NCI-H2081 treated with DMSO at 0.1 percent for 48 hours (cell line): ENCODE data around the gene DOHH.
A peak's percentile ranks its signal among the peaks of the same experiment; 100 is the strongest.

ENCODE experiments used
- DNase-seq: peaks from one replicate; lab custom pipeline; 2025; lab: John Stamatoyannopoulos, UW

The DOHH gene

GRCh38 chr19:3500429-3501101, at the start of gene DOHH:
Gene DOHH (minus strand): TSS chr19:3500674. CDS start chr19:3496814, 3,860 bp downstream.
- peak; percentile 91 for DNase-seq

GRCh38 chr19:3549816-3550215, 49.3 kb upstream of the DOHH start:
- no peak for DNase-seq

- DNase-seq = no peak
Measured at GRCh38 chr19:3548606-3549005, 48.1 kb upstream of the DOHH start.

DNA sequence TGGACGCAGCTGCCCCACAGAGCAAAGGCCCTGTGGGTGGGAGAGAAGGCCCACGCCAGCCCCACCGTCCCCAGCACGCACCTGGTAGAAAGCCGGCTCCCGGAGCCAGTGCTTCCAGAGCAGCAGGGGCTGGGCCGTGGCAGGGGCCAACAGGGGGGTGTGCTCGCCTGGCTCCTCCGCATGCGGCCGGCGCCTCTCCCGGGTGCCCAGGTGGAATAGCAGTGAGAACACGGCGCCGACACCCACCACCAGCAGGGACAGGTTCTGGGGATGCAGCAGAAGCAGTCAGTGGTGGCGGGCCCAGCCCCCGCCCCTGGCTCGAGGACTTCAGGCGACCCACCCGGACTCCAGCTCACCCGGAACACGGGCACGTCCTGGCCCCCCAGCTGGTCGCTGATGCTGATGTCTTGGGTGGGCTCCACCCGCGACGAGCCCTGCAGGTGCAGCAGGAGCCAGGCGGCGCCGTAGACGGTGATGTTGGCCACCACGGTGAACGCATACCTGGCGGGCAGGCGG, 47.4 kb upstream of the DOHH start:
- no peak for DNase-seq

- DNase-seq = no peak
Measured at GRCh38 chr19:3547301-3547731, 46.8 kb upstream of the DOHH start.

DNA sequence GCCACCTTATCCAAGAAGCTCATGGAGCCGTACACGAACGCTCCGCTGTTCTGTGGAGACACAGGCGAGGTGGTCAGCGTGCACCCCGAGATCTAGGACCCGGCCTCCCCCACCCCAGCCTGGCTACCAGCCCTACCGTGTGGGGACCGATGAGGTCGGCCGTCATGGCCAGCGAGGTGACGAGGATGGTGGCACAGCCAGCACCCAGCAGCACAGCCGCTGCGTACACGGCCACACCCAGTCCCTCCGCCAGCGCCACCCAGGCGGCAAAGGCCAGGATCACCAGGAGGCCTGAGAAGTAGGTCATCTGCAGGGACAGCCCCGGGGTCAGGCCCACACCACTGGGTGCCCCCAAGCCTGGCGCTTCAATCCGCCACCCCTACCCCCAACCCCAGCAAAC, 45.6 kb upstream of the DOHH start:
- no peak for DNase-seq

DNA sequence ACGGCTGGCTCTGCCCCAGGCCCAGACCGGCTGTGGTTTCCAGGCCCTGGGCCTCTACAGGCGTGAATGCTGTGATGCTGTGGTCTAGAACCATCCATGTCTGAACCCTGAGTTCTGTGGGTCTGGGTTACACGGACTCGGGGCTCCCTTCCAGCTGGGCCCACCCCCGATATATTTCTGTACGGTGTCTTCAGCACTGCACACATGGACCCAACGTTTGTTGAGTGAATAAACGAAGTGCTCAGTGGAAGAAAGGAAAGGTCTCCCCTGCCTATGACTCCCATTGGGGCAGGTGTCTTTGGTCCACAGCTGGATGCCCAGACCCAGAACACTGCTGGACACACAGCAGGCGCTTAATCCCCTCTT, 45.2 kb upstream of the DOHH start:
- no peak for DNase-seq

DNA sequence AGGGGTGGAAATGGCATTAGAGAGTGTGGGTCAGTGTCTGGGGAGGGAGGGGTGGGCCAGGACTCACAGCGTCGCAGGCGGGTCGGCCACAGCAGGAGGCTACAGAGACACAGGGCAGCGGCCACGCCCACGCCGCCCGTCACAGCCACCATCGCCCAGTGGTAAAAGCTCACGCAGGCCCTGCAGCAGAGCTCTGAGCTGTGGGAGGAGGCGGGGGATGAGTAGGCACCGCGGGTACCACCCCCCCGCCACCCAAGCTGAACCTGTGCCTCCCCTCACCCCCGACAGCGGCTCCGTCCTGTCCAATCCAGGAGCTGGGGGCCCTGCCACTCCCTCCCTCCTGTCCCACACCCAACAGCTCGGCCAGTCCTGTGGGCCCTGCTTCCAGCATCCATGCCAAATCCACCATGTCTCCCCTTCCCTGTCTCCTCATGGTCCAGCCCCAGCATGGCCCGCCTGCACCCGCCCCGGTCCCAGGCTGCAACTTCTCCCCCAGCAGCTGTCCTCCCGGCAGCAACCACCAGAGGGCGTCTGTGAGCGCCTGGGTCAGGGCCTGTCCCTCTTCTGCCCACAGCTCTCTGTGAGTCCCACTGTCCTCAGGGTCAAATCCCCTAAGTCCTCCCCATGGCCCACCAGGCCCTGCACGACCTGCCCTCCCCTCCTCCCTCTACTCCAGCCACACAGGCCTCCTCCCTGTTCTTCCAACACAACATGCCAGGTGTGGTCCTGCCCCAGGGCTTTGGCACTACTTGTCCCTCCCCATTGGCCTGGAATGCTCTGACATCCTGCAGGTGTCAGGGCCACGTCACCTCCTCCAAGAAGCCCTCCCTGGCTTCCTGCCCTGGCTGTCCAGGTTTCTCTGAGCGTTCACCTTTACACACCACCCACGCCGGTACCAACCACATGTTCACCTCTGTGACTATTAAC, 44.5 kb upstream of the DOHH start:
- no peak for DNase-seq

DNA sequence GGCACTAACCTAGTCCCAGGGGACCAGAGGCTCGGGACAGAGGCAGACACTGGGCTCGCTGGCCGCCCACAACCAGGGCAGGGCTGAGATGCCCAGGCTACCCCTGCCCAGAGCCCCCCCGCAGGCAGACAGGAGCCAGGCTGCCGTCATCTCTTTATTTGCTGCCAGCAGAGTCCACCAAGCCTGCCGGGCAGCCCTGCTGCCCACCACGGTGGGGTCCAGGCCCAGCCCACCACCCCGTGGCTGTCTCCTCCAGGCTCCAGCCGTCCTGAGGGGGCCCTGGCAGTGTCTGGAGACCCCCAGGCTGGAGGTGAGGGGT, 43.5 kb upstream of the DOHH start:
- no peak for DNase-seq

- no peak for DNase-seq
Measured at GRCh38 chr19:3543150-3544057, 42.9 kb upstream of the DOHH start.

- DNase-seq = no peak
Measured at GRCh38 chr19:3539756-3540118, 39.3 kb upstream of the DOHH start.

DNA sequence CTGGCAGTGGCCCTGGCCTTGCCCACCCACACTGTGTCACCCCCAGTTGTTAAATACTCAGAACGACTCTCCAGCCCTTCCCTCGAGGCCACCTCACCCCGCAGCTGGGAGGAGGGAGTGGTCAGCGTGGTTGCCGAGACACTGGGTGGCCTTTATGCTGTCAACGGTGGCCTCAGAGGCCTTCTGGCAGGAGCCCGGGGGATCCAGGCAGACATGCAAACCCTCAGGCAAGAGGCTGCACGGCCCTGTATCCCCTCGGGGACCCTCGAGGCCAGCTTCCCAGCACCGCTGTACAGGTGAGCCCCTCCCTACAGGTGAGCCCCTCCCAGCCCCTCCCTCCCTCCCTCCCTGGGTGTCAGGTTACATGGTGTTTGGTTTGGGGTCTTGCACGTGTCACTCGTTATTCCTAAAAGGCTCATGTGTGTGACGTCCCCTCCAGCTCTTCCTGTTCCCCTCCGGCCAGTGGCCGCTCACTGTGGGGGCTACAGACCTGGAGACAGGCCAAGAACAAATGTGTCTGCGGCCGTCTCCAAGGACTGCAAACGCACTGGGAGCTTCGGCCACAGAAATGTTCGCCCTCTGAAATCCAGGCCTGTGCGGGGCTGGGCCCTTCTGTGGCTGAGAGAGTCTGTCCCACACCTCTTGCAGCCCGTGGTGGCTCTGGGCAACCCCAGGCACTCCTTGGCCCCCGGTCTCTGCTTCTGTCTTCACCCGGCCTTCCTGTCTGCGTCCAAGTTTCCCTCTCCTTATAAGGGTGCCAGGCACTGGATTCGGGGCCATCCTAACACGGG, 38.7 kb upstream of the DOHH start, which contains the start of gene TEKTIP1:
Gene TEKTIP1, plus strand, starts transcription at position 210 of the 791 bp plus-strand sequence. Its CDS starts 4 bp downstream, at position 214.
- DNase-seq = no peak

GRCh38 chr19:3538258-3538929, 37.9 kb upstream of the DOHH start:
- DNase-seq = no peak

DNA sequence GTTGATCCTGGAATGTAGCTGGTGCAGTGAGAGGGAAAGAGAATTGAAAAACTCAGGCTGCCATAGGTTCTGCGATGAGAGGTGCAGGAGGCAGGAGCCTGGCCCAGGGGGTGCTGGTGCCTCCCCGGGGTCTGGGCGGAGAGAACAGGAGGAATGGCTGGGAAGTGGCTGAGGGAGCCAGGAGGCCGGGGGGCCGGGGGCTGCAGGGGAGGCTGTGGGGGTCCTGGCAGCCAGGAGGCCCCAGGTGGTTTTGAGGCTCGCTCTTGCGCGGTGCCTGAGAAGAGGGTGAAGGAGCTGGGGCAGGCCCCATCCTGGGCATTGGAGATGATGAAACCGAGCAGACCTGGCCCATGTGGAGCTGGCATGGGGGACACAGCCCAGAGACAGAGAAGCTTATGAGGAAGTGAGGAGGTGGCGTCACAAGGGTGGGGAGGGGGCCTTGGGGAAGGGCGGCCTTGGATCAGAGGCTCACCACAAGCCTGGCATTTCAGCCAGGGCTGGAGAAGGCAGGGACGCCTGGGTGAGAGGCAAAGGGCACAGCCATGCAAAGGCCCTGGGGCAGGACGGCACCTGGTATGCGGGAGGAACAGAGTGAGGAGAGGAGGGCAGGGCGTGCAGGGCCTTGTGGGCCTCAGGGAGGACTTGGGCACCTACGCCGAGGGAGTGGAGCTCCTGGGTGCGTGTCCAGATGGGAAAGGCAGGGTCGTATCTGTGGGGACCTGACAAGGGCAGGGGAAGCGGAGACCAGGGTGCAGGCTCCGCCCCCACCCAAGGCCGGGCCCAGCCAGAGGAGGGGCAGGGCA, 37.2 kb upstream of the DOHH start:
- DNase-seq = no peak

- no peak for DNase-seq
Measured at GRCh38 chr19:3537101-3537437, 36.6 kb upstream of the DOHH start.

GRCh38 chr19:3536429-3537100, 36.1 kb upstream of the DOHH start:
- DNase-seq = no peak

DNA sequence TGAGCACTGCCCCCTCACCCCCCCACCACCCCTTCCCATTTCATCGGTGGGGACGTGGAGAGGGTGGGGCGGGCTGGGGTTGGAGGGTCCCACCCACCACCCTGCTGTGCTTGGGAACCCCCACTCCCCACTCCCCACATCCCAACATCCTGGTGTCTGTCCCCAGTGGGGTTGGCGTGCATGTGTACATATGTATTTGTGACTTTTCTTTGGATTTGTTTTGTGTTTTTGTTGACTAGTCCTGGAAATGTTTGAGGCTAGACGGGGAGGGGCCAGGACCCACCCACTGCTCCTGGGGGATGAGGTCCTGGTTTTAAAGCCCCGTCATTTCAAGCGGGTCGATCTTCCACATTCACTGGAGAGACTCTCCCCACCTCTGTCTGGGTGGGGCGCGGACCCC, 35.5 kb upstream of the DOHH start:
- no peak for DNase-seq

DNA sequence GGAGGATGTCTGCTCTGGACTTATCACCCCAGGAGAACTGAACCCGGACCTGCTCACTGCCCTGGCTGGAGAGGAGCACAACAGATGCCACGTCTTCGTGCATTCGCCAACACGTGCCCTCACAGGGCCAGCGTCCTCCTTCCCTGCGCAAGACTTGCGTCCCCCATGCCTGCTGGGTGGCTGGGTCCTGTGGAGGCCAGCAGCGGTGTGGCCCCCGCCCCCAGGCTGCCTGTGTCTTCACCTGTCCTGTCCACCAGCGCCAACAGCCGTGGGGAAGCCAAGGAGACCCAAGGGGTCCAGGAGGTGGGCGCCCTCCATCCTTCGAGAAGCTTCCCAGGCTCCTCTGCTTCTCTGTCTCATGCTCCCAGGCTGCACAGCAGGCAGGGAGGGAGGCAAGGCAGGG, 35.1 kb upstream of the DOHH start:
- no peak for DNase-seq

DNA sequence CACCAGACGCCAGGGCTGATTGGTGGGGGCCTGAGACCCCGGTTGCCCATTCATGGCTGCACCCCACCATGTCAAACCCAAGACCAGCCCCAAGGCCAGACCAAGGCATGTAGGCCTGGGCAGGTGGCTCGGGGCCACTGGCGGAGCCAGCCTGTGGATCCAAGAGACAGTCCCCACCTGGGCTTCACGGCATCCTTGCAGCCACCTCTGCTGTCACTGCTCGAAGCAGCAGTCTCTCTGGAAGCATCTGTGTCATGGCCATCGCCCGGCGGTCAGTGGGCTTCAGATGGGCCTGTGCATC, 34.7 kb upstream of the DOHH start:
- DNase-seq = no peak
